HG03521 (cell line): Measurements from ENCODE around the gene GUK1.
"Not testable (repeated sequence)": the region's sequence is repeated elsewhere in the genome, so short reads cannot be mapped to it uniquely, and the experiment has no call there.

ENCODE experiments used
- ATAC-seq: cut with Tn5 transposase; IDR thresholded peaks from one replicate; pipeline ENCODE4 v1.9.1; 2021; ENCODE audit warnings: mild to moderate bottlenecking, moderate library complexity; ENCODE audit not compliant: unreplicated experiment

Gene GUK1

GRCh38 chr1:228161866-228162265 is 21.8 kb downstream of the GUK1 start:
- ATAC-seq: no peak

- ATAC-seq: no peak
Observed at GRCh38 chr1:228162286-228163006, 22.4 kb downstream of the GUK1 start.

- ATAC-seq: no peak
Observed at GRCh38 chr1:228163007-228163753, 23.1 kb downstream of the GUK1 start.

GRCh38 chr1:228163776-228164519 is 23.9 kb downstream of the GUK1 start:
- ATAC-seq: no peak

GRCh38 chr1:228164561-228165371 is 24.7 kb downstream of the GUK1 start:
- ATAC-seq: no peak

- ATAC-seq: peak; percentile 75
Observed at GRCh38 chr1:228165372-228166169, 25.5 kb downstream of the GUK1 start, which contains the start of gene IBA57. IBA57 (plus strand) TSS chr1:228165804; CDS start chr1:228165817, 13 bp downstream.

GRCh38 chr1:228166170-228166936 is 26.3 kb downstream of the GUK1 start:
- ATAC-seq: peak; percentile 7

GRCh38 chr1:228168563-228169270 is 28.6 kb downstream of the GUK1 start:
- no peak for ATAC-seq

- no peak for ATAC-seq
Observed at GRCh38 chr1:228169345-228169744, 29.3 kb downstream of the GUK1 start.

GRCh38 chr1:228170666-228171065 is 30.6 kb downstream of the GUK1 start:
- no peak for ATAC-seq

GRCh38 chr1:228171221-228171891 is 31.3 kb downstream of the GUK1 start:
- ATAC-seq: no peak

GRCh38 chr1:228172591-228173527 is 32.8 kb downstream of the GUK1 start:
- ATAC-seq: no peak

GRCh38 chr1:228173528-228174481 is 33.7 kb downstream of the GUK1 start:
- ATAC-seq: not testable (repeated sequence)

GRCh38 chr1:228174482-228175315 is 34.6 kb downstream of the GUK1 start:
- ATAC-seq: no peak
